Stimulated activated CD4-positive, alpha-beta T cell treated with anti-CD3 and anti-CD28 coated beads, Interleukin-1b, Interleukin-23, amount 100 ng/mL, for 1 hour (primary cell): ENCODE measurements around the gene CCL17.

Source experiments
- DNase-seq, 2 donors: peaks; one replicate each; pipeline ENCODE4 v3.0.0-alpha.2; 2020; ENCODE audit warnings: low read depth in 2 of 2

CCL17 gene

DNA sequence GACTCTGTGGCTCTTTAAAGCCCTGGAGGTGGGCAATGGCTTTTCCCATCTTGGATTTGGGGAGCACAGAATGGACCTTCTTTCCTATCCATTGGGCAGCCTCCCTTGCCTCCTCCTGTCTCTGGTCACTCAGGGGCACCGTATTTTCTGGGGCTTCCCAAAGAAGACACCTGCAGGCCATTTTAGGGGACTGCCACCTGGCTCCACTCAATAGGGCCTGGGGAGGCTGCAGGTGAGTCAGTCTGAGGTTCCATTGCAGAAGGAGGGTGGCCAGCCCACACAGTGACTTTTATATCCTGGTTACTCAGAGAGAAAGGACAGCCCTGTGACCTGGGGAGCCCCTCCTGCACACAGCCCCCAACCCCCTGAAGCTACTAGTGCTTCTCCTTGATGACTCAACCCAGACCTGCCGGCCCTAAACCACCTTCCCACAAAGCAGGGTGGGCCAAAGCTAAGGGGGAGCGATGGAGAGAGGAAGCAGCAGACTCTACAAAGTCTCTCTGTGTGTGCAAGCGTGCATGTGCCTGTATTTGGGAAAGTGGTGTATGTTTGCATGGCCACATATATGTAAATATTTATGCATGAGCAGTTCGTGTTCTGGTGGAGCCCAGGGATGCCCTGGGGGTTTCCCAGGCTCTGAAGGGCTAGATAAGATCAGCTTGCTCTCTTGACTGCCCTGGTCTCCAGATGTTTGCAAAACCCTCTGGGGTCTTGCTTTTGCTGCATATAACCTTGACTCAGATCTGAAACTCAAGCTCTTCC, 27.3 kb upstream of the CCL17 start:
- DNase-seq: no peak

DNA sequence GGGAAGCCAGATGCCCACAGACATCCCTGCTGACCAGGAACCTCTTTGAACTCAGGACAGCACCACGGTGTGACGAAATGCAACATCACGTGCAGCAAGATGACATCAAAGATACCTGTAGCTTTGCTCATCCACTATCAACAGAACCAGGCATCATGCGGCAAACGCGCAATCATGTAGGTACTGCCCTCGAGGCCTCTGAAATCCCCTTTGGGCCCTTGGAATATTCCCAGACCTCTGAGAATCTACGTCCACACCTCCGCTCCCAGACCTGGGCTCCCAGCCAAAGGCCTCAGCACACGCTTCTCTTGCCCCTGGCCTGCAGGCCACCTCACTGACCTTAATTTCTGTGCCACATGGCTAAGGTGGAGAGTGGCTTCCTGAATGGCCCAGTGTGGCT, 25.0 kb upstream of the CCL17 start:
- DNase-seq: no peak

DNA sequence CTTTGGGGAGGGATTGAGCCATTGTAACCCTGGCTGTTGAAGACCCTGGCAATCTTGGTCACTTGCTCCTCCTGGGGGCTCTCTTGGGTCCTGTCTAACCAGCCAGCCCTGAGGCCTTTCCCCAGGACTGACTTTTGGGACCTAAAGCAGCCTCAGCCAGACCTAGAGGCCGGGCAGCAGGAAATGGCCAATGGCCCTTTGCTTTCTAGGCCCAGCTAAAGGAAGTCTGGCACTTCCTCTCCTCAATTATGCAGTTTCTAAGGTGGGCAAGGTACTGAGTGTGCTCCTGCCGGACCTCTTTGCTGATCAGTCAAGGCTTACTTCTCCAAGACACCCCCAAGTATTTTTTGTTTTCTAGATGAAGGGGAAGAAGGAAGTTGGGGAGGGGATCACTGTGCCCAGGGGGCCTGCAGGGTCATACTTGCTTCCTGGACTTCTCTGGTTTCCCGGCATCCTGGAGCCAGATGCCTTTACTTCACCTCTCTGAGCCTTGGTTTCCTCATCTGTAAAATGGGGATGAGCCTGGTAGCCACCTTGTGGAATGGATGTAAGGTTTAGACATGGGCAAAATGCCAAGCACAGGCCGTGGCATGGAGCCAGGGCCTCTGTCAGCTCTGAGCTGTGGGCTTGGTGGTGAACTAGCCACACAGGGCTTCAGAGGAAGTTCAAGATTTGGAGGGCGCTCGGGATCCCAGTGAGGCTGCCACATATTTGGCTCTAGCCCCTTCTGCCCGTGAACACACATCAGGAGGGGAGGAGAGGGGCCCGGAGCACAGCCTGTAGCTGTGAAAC, 23.7 kb upstream of the CCL17 start:
- no peak for DNase-seq

DNA sequence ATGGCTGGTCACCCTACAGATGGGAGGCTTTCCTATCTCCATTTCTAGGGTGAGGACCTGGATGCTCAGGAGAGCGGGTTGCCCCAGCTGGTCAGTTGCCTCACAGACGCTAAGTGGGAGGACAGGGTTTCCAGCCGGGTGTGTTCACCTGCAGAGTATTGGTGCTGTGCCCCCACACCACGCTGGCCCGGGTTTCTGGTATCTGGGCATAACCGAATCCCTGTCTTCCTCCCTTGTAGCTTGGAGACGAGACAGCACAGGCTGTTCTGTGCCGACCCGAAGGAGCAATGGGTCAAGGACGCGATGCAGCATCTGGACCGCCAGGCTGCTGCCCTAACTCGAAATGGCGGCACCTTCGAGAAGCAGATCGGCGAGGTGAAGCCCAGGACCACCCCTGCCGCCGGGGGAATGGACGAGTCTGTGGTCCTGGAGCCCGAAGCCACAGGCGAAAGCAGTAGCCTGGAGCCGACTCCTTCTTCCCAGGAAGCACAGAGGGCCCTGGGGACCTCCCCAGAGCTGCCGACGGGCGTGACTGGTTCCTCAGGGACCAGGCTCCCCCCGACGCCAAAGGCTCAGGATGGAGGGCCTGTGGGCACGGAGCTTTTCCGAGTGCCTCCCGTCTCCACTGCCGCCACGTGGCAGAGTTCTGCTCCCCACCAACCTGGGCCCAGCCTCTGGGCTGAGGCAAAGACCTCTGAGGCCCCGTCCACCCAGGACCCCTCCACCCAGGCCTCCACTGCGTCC, 22.6 kb upstream of the CCL17 start:
- no peak for DNase-seq

DNA sequence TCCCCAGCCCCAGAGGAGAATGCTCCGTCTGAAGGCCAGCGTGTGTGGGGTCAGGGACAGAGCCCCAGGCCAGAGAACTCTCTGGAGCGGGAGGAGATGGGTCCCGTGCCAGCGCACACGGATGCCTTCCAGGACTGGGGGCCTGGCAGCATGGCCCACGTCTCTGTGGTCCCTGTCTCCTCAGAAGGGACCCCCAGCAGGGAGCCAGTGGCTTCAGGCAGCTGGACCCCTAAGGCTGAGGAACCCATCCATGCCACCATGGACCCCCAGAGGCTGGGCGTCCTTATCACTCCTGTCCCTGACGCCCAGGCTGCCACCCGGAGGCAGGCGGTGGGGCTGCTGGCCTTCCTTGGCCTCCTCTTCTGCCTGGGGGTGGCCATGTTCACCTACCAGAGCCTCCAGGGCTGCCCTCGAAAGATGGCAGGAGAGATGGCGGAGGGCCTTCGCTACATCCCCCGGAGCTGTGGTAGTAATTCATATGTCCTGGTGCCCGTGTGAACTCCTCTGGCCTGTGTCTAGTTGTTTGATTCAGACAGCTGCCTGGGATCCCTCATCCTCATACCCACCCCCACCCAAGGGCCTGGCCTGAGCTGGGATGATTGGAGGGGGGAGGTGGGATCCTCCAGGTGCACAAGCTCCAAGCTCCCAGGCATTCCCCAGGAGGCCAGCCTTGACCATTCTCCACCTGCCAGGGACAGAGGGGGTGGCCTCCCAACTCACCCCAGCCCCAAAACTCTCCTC, 21.9 kb upstream of the CCL17 start:
- no peak for DNase-seq

DNA sequence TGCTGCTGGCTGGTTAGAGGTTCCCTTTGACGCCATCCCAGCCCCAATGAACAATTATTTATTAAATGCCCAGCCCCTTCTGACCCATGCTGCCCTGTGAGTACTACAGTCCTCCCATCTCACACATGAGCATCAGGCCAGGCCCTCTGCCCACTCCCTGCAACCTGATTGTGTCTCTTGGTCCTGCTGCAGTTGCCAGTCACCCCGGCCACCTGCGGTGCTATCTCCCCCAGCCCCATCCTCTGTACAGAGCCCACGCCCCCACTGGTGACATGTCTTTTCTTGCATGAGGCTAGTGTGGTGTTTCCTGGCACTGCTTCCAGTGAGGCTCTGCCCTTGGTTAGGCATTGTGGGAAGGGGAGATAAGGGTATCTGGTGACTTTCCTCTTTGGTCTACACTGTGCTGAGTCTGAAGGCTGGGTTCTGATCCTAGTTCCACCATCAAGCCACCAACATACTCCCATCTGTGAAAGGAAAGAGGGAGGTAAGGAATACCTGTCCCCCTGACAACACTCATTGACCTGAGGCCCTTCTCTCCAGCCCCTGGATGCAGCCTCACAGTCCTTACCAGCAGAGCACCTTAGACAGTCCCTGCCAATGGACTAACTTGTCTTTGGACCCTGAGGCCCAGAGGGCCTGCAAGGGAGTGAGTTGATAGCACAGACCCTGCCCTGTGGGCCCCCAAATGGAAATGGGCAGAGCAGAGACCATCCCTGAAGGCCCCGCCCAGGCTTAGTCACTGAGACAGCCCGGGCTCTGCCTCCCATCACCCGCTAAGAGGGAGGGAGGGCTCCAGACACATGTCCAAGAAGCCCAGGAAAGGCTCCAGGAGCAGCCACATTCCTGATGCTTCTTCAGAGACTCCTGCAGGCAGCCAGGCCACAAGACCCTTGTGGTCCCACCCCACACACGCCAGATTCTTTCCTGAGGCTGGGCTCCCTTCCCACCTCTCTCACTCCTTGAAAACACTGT, 21.0 kb upstream of the CCL17 start:
- no peak for DNase-seq

DNA sequence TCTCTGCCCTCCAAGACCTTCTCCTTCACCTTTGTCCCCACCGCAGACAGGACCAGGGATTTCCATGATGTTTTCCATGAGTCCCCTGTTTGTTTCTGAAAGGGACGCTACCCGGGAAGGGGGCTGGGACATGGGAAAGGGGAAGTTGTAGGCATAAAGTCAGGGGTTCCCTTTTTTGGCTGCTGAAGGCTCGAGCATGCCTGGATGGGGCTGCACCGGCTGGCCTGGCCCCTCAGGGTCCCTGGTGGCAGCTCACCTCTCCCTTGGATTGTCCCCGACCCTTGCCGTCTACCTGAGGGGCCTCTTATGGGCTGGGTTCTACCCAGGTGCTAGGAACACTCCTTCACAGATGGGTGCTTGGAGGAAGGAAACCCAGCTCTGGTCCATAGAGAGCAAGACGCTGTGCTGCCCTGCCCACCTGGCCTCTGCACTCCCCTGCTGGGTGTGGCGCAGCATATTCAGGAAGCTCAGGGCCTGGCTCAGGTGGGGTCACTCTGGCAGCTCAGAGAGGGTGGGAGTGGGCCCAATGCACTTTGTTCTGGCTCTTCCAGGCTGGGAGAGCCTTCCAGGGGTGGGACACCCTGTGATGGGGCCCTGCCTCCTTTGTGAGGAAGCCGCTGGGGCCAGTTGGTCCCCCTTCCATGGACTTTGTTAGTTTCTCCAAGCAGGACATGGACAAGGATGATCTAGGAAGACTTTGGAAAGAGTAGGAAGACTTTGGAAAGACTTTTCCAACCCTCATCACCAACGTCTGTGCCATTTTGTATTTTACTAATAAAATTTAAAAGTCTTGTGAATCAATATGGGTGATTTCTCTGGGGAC, 20.1 kb upstream of the CCL17 start:
- no peak for DNase-seq

DNA sequence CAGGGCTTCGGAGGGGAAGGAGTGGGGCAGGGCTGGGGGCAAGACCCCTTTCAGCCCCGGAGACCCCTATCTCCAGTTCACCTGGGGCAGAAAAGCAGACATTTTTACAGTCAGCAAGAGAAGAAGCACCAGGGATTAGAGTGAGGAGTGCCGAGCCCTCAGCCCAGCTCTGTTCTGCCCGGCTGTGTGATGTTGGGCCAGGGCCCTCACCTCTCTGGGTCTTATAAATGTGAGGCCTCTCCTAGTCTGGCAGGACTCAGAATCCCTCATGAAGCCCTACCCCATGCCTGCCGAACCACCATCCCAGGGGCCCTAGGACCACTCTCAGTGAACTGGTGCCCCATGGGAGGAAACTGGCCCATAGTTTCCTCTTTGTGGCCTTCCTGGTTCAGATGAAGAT, 19.5 kb upstream of the CCL17 start:
- no peak for DNase-seq

DNA sequence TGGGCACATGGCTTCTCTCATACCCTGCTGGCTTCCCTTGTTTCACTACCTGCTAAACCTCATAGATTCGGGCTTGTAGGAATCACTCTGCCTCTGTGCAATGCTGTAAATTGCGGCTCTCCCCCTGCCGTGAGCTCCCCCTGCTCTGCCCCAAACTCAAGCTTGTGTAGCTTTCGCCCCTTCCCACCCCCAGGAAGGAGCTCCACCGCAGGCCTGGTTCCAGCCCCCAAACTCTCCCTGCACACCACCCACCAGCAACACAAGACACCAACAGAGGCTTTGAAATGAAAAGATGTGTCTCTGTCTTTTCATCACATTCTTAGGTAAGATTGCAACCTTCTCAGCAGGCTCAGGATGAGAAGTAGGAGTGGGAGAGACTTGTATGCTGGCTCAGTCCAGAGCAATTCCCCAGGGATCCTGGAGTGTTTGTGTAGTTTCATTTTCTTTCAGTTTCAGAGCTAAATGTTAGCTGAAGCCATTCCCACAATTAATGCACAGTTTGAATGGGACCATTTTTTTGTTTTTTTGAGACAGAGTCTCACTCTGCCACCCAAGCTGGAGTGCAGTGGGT, 18.1 kb upstream of the CCL17 start:
- no peak for DNase-seq

DNA sequence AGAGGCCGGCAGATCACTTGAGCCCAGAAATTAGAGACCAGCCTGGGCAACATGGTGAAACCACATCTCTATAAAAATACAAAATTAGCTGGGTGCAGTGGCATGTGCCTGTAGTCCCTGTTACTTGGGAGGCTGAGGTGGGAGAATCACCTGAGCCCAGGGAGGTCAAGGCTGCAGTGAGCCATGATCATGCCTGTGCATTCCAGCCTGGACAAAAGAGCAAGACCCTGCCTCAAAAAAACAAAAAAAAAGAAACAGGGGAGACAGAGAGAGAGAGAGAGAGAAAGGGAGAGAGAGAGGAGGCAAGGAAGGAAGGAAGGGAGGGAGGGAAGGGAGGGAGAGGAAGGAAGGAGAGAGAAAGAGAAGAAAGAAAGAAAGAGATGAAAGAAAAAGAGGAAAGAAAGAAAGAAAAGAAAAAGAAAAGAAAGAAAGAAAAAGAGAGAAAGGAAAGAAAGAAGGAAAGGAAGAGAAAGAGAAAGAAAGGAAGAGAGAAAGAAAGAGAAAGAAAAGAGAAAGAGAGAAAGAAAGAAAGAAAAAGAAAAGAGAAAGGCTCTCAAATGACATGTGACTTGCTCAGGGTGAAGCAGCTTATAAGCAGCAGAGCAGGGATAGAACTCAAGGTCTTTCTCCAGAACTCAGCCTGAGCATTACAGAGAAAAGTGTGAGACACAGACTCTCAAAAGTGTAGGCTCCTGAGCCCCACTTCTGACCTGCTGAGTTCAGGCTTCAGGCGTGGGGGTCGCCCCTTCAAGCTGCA, 16.8 kb upstream of the CCL17 start:
- DNase-seq: no peak

DNA sequence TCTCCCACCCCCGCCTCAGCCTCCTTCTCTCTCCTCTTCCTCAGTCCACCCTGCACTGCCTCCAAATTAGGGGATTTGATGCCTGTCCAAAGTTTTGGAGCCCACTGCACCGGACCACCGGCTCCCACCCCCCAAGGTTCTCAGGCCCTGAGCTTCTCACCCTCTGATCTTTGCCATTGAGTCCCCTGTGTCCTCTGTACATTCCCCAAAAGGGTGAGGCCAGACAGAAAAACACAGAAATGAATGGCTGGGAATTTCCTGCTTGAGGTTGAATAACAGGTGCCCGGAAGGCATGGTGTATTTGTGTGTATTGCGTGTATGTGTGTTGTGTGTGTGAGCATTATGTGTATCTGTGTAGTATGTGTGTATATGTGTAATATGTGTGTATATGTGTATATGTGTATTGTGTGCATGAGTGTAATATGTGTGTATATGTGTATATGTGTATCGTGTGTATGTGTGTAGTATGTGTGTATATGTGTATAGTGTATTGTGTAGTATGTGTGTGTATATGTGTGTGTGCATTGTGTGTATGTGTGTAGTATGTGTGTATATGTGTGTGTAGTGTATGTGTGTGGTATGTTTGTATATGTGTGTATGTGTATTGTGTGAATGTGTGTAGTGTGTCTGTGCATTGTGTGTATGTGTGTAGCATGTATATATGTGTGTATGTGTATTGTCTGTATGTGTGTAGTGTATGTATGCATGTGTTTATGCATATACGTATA, 16.0 kb upstream of the CCL17 start:
- no peak for DNase-seq

DNA sequence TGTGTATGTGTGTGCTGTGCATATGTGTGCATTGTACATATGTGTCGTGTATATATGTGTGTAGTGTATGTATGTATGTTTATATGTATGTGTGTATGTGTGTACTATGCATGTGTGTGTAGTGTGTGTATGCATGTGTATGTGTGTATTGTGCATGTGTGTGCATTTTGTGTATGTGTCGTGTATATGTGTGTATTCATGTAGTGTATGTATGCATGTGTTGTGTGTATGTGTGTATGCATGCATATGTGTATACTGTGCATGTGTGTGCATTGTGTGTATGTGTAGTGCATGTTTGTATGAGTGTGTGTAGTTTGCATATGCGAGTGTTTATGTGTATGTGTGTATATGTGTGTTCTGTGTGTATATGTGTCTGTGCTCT, 15.5 kb upstream of the CCL17 start:
- no peak for DNase-seq

DNA sequence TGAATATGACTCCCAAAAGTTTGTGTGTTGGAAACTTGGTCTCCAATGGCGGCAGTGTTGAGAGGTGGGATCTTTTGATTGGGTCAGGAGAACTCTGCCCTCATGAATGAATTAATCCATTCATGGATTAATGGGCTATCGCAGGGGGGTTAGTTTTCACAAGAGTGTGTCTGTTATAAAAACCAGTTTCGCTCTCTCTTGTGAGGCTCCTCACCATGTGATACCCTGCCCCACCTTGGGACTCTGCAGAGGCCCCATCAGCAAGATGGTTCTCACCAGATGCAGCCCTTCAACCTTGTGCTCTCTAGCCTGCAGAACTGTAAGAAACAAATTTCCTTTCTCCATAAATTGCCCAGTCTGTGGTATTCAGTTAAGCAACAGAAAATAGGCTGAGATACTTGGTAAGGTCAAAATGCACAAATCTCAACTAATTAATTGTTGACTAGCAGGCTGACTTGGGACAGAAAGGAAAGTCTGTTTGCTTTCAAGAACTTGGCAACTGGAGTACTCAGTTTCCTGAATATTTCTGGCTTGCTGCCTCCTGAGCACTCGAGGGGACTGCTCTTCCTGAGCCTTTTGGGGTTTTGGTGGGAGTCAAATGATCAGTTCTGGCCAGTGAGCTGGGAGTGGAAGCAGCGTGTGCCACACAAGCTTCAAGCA, 13.8 kb upstream of the CCL17 start:
- DNase-seq: no peak

DNA sequence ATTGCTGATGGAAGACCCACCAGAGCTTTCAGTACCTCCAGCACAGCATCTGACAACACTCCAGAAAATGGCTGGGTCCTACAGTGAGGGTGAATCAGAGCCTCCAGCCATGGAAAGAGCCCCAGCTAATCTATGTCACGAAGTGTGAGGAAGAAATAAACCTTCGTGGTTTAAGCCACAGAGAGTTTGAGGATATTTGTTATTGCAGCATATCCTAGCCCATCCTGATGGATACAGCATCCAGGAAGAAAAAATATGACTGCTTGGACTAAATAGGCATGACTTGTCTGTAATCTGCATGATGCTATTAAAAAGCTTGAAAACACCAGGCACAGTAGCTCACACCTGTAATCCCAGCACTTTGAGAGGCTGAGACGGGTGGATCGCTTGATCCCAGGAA, 13.3 kb upstream of the CCL17 start:
- no peak for DNase-seq

DNA sequence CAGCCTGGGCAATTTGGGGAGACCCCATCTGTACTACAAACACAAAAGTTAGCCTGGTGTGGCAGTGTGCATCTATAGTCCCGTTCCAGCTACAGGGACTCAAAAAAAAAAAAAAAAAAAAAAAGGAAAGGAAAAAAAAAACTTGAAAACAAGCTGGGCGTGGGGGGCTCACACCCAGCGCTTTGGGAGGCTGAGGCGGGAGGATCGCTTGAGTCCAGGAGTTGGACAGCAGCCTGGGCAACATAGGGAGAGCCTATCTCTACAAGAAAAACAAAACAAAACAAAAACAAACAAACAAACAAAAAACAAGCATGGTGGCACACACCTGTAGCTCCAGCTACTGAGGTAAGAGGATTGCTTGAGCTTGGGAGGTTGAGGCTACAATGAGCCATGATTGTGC, 12.9 kb upstream of the CCL17 start:
- no peak for DNase-seq

DNA sequence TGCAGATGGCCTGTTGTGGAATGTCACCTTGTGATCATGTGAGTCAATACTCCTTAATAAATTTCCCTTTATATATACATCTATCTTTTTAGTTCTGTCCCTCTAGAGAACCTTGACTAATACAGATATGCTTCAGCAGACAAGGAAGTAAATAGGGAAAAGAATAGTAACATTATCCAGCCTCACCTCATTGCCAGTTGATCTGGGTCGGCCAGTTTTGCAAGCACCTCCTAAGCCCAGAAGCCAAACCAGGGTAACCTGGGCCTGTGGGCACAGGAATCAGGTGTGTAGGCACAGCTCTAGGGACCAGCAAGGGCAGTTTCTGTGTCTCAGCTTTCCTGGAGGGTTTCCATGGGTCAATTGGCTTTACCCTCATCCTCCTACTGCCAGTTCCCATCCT, 11.9 kb upstream of the CCL17 start:
- DNase-seq: no peak

DNA sequence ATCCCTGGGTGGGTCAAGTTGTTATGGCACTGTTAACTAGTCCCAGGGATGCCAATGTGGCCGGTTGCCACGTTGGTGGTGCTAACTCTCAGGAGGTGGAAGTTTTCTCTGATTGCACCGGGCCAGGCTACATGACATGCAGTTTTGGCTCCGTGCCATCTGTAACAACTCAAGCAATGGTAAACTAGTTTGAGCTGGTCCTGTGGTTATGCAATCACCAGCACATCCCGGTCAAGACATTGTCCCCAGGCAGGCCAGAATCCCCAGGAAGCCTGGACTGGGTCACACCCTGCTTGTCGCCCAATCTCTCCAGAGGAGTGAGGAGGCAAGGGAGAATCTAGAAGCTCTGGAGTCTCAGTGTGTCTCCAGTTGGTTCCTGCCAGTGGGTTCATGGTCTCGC, 10.1 kb upstream of the CCL17 start:
- DNase-seq: no peak

DNA sequence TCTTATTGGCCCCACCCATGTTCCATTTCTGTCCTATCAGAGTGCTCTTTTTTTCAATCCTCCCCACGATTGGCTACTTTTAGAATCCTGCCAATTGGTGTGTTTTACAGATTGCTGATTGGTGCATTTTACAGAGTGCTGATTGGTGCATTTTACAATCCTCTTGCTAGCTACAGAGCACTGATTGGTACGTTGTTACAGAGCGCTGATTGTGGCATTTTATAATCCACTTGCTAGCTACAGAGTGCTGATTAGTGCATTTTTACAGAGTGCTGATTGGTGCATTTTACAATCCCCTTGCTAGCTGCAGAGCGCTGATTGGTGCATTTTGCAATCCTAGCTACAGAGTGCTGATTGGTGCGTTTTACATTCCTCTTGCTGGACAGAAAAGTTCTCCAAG, 9.5 kb upstream of the CCL17 start:
- DNase-seq: no peak
